PFSK-1 (cell line): Measurements from ENCODE around the gene HECTD2.

Experiments used
- FOXP2 ChIP-seq: optimal IDR thresholded peaks from 2 replicates; pipeline ENCODE3; 2011; ENCODE audit warnings: borderline replicate concordance, control low read depth, inconsistent platforms; ENCODE audit not compliant: insufficient read depth; ENCODE audit errors: extremely low read length, extremely low read depth
- POLR2AphosphoS5 ChIP-seq: IDR thresholded peaks from 2 replicates; pipeline ENCODE4 v1.6.1; 2012; ENCODE audit warnings: low read depth, mild to moderate bottlenecking, control low read depth, low read length, moderate library complexity
- TF ChIP-seq, protein P1 (sequence below), 2 experiments: IDR thresholded peaks; 2 replicates each; pipeline versions ENCODE4 v1.6.1 to v1.8.0; 2011 to 2012; ENCODE audit warnings: low read depth in 2 of 2, low read length in 2 of 2, control low read depth in 1 of 2, inconsistent platforms in 1 of 2, mild to moderate bottlenecking in 1 of 2, moderate library complexity in 1 of 2; ENCODE audit not compliant: insufficient read depth in 1 of 2

DNA sequence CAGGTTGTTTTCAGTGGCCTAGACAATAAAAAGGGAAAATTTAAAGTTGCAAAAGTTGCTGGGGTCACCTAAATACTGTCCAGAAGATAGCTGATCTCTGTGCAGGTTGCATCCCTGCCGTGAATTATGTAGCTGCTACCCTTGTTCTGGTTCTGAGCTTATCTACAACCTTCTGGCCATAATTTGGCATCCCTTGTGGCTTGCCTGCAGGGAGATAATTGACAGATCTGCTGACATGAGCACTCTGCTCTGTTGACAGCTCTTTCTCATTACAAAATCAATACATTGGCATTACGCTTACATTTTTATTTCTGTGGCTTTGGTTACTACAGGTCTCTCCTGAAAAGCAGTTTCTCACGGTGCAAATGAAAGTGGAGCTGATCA is 29.3 kb upstream of the HECTD2 start:
- TF ChIP-seq POLR2AphosphoS5 = no peak
- TF ChIP-seq, protein P1, sequence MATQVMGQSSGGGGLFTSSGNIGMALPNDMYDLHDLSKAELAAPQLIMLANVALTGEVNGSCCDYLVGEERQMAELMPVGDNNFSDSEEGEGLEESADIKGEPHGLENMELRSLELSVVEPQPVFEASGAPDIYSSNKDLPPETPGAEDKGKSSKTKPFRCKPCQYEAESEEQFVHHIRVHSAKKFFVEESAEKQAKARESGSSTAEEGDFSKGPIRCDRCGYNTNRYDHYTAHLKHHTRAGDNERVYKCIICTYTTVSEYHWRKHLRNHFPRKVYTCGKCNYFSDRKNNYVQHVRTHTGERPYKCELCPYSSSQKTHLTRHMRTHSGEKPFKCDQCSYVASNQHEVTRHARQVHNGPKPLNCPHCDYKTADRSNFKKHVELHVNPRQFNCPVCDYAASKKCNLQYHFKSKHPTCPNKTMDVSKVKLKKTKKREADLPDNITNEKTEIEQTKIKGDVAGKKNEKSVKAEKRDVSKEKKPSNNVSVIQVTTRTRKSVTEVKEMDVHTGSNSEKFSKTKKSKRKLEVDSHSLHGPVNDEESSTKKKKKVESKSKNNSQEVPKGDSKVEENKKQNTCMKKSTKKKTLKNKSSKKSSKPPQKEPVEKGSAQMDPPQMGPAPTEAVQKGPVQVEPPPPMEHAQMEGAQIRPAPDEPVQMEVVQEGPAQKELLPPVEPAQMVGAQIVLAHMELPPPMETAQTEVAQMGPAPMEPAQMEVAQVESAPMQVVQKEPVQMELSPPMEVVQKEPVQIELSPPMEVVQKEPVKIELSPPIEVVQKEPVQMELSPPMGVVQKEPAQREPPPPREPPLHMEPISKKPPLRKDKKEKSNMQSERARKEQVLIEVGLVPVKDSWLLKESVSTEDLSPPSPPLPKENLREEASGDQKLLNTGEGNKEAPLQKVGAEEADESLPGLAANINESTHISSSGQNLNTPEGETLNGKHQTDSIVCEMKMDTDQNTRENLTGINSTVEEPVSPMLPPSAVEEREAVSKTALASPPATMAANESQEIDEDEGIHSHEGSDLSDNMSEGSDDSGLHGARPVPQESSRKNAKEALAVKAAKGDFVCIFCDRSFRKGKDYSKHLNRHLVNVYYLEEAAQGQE (IDR thresholded peaks at IDR 0.05; ENCODE audit: insufficient read depth in 1 of 2, low read depth in 2 of 2, low read length in 2 of 2) = no peak
- no peak for TF ChIP-seq FOXP2
